HepG2 (cell line): Measurements from ENCODE around the gene TMEM61. TPM values are rescaled to one million over a fixed set of nuclear protein-coding genes. Genes with fewer than 3 reads are reported as not detected.

Experiments
- ATAC-seq: fragments of 200-7000 bp; cut with Tn5 transposase; 3 replicates; pipeline ENCODE4 v1.9.1; 2020; ENCODE audit warnings: mild to moderate bottlenecking, moderate library complexity
- BruUV-seq: library from RNA; stranded (reverse); fragments of 400-500 nt; replicated peaks from 2 replicates; lab custom pipeline; 2021; lab: Mats Ljungman, UMichigan
- CTCF ChIA-PET: fragments of 300-600 bp; formaldehyde crosslinking; extraction: SDS; loops from one replicate; lab custom pipeline; 2021; ENCODE audit warnings: low total read pairs, inconsistent platforms, low intra/inter-chr PET ratio; lab: Yijun Ruan, JAX
- POLR2A ChIA-PET: fragments of 350-600 bp; sonication (Branson Sonifier 250); formaldehyde crosslinking; loops from one replicate; lab custom pipeline; 2020; ENCODE audit warnings: antibody characterized with exemption, inconsistent platforms; lab: Yijun Ruan, JAX
- DNase-seq: peaks from one replicate; pipeline ENCODE4 v3.0.0-alpha.2; 2015; ENCODE audit warnings: low spot score
- FAIRE-seq: peaks from 3 replicates; lab custom pipeline; 2011; peaks lifted over from hg19 to GRCh38; lab: Jason Lieb, UNC
- H2AFZ ChIP-seq: one replicate; pipeline ENCODE4 v1.6.1; 2011; ENCODE audit warnings: low read length, inconsistent platforms
- H3K27ac ChIP-seq: fragments of 300-600 bp; 3 replicates; pipeline ENCODE4 v1.8.0; 2011; ENCODE audit warnings: mixed run types, mild to moderate bottlenecking, mixed read lengths, low read length, inconsistent platforms; ENCODE audit not compliant: insufficient read depth; ENCODE audit errors: extremely low read length
- H3K27me3 ChIP-seq, 2 experiments: fragments of 200-600 bp in 1 of 2; 2 replicates in 1 of 2; 3 replicates in 1 of 2; pipeline versions ENCODE4 v1.6.0 to v1.8.0; 2011; ENCODE audit warnings: low read length in 2 of 2, mild to moderate bottlenecking in 2 of 2, moderate library complexity in 2 of 2, inconsistent platforms in 1 of 2; ENCODE audit not compliant: insufficient read depth in 2 of 2, control insufficient read depth in 1 of 2
- H3K36me3 ChIP-seq, 2 experiments: fragments of 200-600 bp in 1 of 2; replicated peaks in 1 of 2; 2 replicates in 1 of 2; 3 replicates in 1 of 2; pipeline versions ENCODE4 v1.5.1 to v1.8.0; 2011; ENCODE audit warnings: low read length in 2 of 2, inconsistent platforms in 1 of 2; ENCODE audit not compliant: insufficient read depth in 2 of 2, control insufficient read depth in 1 of 2
- H3K4me1 ChIP-seq: 2 replicates; pipeline ENCODE4 v1.5.1; 2012; ENCODE audit warnings: low read length, inconsistent platforms; ENCODE audit not compliant: insufficient read depth
- H3K4me2 ChIP-seq: 2 replicates; pipeline ENCODE4 v1.6.0; 2011; ENCODE audit warnings: low read depth, low read length, inconsistent platforms
- H3K4me3 ChIP-seq, 3 experiments: fragments of 200-600 bp in 1 of 3; sonication (generic), shearing (Covaris generic) in 1 of 3; replicated peaks in 1 of 3; 2 replicates each; pipeline ENCODE4 v1.5.1; 2011 to 2016; ENCODE audit warnings: low read length in 3 of 3, inconsistent platforms in 2 of 3, low read depth in 2 of 3, mild to moderate bottlenecking in 2 of 3, control low read depth in 1 of 3, mixed read lengths in 1 of 3; ENCODE audit not compliant: insufficient read depth in 1 of 3
- H3K79me2 ChIP-seq: one replicate; pipeline ENCODE4 v1.6.1; 2011; ENCODE audit warnings: low read length, inconsistent platforms; ENCODE audit not compliant: insufficient read depth
- H3K9ac ChIP-seq: 2 replicates; pipeline ENCODE4 v1.6.0; 2011; ENCODE audit warnings: mild to moderate bottlenecking, low read depth, low read length, inconsistent platforms; ENCODE audit not compliant: insufficient read depth
- H3K9me3 ChIP-seq: 2 replicates; pipeline ENCODE4 v1.5.1; 2012; ENCODE audit warnings: mild to moderate bottlenecking, low read length
- H4K20me1 ChIP-seq: 2 replicates; pipeline ENCODE4 v1.6.0; 2011; ENCODE audit warnings: inconsistent platforms, mild to moderate bottlenecking, low read length, moderate library complexity; ENCODE audit not compliant: insufficient read depth
- JUND ChIP-seq: sonication (generic); formaldehyde crosslinking; IDR thresholded peaks from 2 replicates; pipeline ENCODE4 v1.8.0; 2022; ENCODE audit warnings: mild to moderate bottlenecking, missing genetic modification reagents
- RAD21 ChIP-seq: fragments of 450-650 bp; formaldehyde crosslinking; IDR thresholded peaks from 2 replicates; pipeline ENCODE4 v1.5.0; 2020; ENCODE audit warnings: mild to moderate bottlenecking
- ZNF136 ChIP-seq: sonication (generic); formaldehyde crosslinking; IDR thresholded peaks from 2 replicates; pipeline ENCODE4 v1.8.1; 2022; ENCODE audit warnings: low read depth, mild to moderate bottlenecking, moderate library complexity, missing genetic modification reagents
- ZNF446 ChIP-seq: sonication (generic); formaldehyde crosslinking; IDR thresholded peaks from 2 replicates; pipeline ENCODE4 v1.5.0; 2020; ENCODE audit warnings: mild to moderate bottlenecking, missing genetic modification reagents
- ZNF687 ChIP-seq: sonication (generic); formaldehyde crosslinking; IDR thresholded peaks from 2 replicates; pipeline ENCODE4 v1.5.1; 2020; ENCODE audit warnings: mild to moderate bottlenecking, missing genetic modification reagents, moderate library complexity
- WGBS: methylation state at CpG from one replicate; pipeline ENCODE4 v1.1.6; 2017; ENCODE audit warnings: low lambda C conversion rate; 5-methylcytosine and 5-hydroxymethylcytosine counted together
- in situ Hi-C: cut with HindIII; loops from 2 replicates; pipeline ENCODE4 v1.10.0; 2017; ENCODE audit warnings: low pct_unique_long_range_greater_than_20kb; ENCODE audit not compliant: extremely low pct_ligation_motif_present
- intact Hi-C: fragments of 100-400 bp; cut with micrococcal nuclease; formaldehyde crosslinking; loops from one replicate; pipeline ENCODE4 v1.10.0; 2022; ENCODE audit not compliant: unreplicated experiment
- polyA plus RNA-seq, 8 experiments: library from polyadenylated mRNA; depleted of rRNA in 3 of 8; stranded (reverse) in 7 of 8; unstranded in 1 of 8; fragments of >200 nt; fragmentation: Illumina TruSeq in 4 of 8; extraction: Trizol in 4 of 8; gene quantifications; 2 replicates each; pipeline versions ENCODE4 v1.2.1 to v1.2.3, GENCODE V29; 2011 to 2016; ENCODE audit warnings: low read depth in 4 of 8, missing spikeins in 1 of 8, mixed read lengths in 1 of 8; ENCODE audit not compliant: insufficient read depth in 1 of 8
- total RNA-seq, 5 experiments: library from RNA; depleted of rRNA; stranded (reverse); fragments of >200 nt; fragmentation: Illumina TruSeq; extraction: Trizol; gene quantifications; 2 replicates each; pipeline ENCODE4 v1.2.3, GENCODE V29; 2016; ENCODE audit warnings: low read depth in 1 of 5
- TF ChIP-seq, protein P1 (sequence below), 2 experiments: sonication (generic) in 1 of 2; formaldehyde crosslinking in 1 of 2; IDR thresholded peaks; 2 replicates each; pipeline versions ENCODE4 v1.5.1 to v1.6.1; 2011 to 2020; ENCODE audit warnings: borderline replicate concordance in 1 of 2, low read depth in 1 of 2, low read length in 1 of 2, mild to moderate bottlenecking in 1 of 2, missing genetic modification reagents in 1 of 2, moderate library complexity in 1 of 2

TMEM61 gene
- total and polyA plus RNA-seq, 2 of the 13 experiments (the other 11 are each of a cell fraction or from before 2014, with no cell fraction given): not detected

GRCh38 chr1:54985556-54985955 is 5.1 kb downstream of the TMEM61 start:
- TF ChIP-seq JUND (CRISPR knock-in tag) (no peak), RAD21 (CRISPR knock-in tag) (no peak), ZNF446 (no peak)
- TF ChIP-seq, protein P1, sequence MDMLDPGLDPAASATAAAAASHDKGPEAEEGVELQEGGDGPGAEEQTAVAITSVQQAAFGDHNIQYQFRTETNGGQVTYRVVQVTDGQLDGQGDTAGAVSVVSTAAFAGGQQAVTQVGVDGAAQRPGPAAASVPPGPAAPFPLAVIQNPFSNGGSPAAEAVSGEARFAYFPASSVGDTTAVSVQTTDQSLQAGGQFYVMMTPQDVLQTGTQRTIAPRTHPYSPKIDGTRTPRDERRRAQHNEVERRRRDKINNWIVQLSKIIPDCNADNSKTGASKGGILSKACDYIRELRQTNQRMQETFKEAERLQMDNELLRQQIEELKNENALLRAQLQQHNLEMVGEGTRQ (IDR thresholded peaks at IDR 0.05; ENCODE audit: low read depth, low read length): no peak
- TF ChIP-seq, protein P1 (CRISPR knock-in tag; IDR thresholded peaks at IDR 0.05; ENCODE audit: borderline replicate concordance): no peak
- Histone ChIP-seq H2AFZ (no peak overlapping the region), H3K9ac (no peak overlapping the region), H3K79me2 (no peaks in the 10 kb centered on the region), H3K9me3 (no peaks in the 10 kb centered on the region), H3K27me3 (peaks cover 4 to 36% of the 10 kb centered on the region in 2 experiments; a peak in 3 of 5 replicates), H4K20me1 (no peaks in the 10 kb centered on the region), H3K27ac (no peak overlapping the region), H3K4me1 (peaks cover 8% of the 10 kb centered on the region), H3K4me2 (no peak overlapping the region), H3K36me3 (no peaks in the 10 kb centered on the region), H3K4me3 (no peak overlapping the region)
- CTCF ChIA-PET: no interaction called here
- FAIRE-seq (no peak), DNase-seq (no peak), ATAC-seq (no peak)
- 11% methylated on average over 4 of the region's 5 CpGs for WGBS
- BruUV-seq: no TSS peak
- intact Hi-C loops (no loop called here), in situ Hi-C loops (no loop called here)
- POLR2A ChIA-PET: no interaction called here

- whole genome bisulfite sequencing: 81% methylated on average over 8 of the region's 15 CpGs
- no peak for TF ChIP-seq ZNF136 (CRISPR knock-in tag)
- TF ChIP-seq ZNF687 (CRISPR knock-in tag): peak; percentile 11; the same call in 1 of the 2 replicates
- in situ Hi-C loops (no loop called here), intact Hi-C loops (no loop called here)
- Histone ChIP-seq H3K27ac (no peak overlapping the region), H3K4me1 (peaks cover 8% of the 10 kb centered on the region), H3K36me3 (no peaks in the 10 kb centered on the region), H3K27me3 (peaks cover 2 to 33% of the 10 kb centered on the region in 2 experiments; a peak in 3 of 5 replicates), H2AFZ (no peak overlapping the region), H3K79me2 (no peaks in the 10 kb centered on the region), H3K4me3 (no peak overlapping the region), H3K9ac (no peak overlapping the region), H3K9me3 (no peaks in the 10 kb centered on the region), H4K20me1 (no peaks in the 10 kb centered on the region), H3K4me2 (no peak overlapping the region)
- DNase-seq: no peak
- BruUV-seq: no TSS peak
- ChIA-PET POLR2A (no interaction called here), CTCF (no interaction called here)
- FAIRE-seq: no peak
- ATAC-seq: no peak
These were observed 5.6 kb downstream of the TMEM61 start for GRCh38 chr1:54986025-54986424.
